SK-N-SH (cell line): ENCODE results near the gene RYR3. TPM values are rescaled to one million over a fixed set of nuclear protein-coding genes. Genes with fewer than 3 reads are reported as not detected.

Source experiments
- CTCF ChIA-PET: fragments of 300-600, 350-600 bp; formaldehyde crosslinking; extraction: SDS; loops from one replicate; lab custom pipeline; 2021; lab: Yijun Ruan, JAX
- POLR2A ChIA-PET: fragments of 350-600 bp; sonication (Branson Sonifier 250); formaldehyde crosslinking; extraction: SDS; loops from one replicate; lab custom pipeline; 2020; ENCODE audit warnings: antibody characterized with exemption, inconsistent platforms; lab: Yijun Ruan, JAX
- DNase-seq: peaks from one replicate; pipeline ENCODE4 v3.0.0; 2012
- H2AFZ ChIP-seq: fragments of 200-600 bp; sonication (generic); 2 replicates; pipeline ENCODE4 v1.8.1; 2016; ENCODE audit warnings: antibody characterized with exemption, mild to moderate bottlenecking, low read depth
- H3F3A ChIP-seq: fragments of 200-600 bp; sonication (generic); replicated peaks from 2 replicates; pipeline ENCODE3; 2016; ENCODE audit warnings: antibody characterized with exemption, mild to moderate bottlenecking; ENCODE audit not compliant: insufficient read depth
- H3K27ac ChIP-seq, 2 experiments: fragments of 200-500 bp in 1 of 2; fragments of 200-600 bp in 1 of 2; sonication (Bioruptor generic) in 1 of 2; sonication (generic), shearing (Covaris generic) in 1 of 2; 2 replicates each; pipeline versions ENCODE4 v1.5.1 to v1.6.1; 2014 to 2016; ENCODE audit warnings: low read depth in 2 of 2, inconsistent platforms in 1 of 2, low read length in 1 of 2, mild to moderate bottlenecking in 1 of 2, mixed read lengths in 1 of 2
- H3K27me3 ChIP-seq: fragments of 200-600 bp; sonication (generic), shearing (Covaris generic); 2 replicates; pipeline ENCODE4 v1.6.1; 2016; ENCODE audit warnings: mixed run types; ENCODE audit not compliant: insufficient read depth
- H3K36me3 ChIP-seq, 2 experiments: fragments of 200-500 bp in 1 of 2; fragments of 200-600 bp in 1 of 2; sonication (Bioruptor generic) in 1 of 2; sonication (generic) in 1 of 2; replicated peaks in 1 of 2; 2 replicates each; pipeline versions ENCODE3 to v1.5.1; 2014 to 2016; ENCODE audit warnings: low read length in 1 of 2, mild to moderate bottlenecking in 1 of 2; ENCODE audit not compliant: insufficient read depth in 2 of 2, control insufficient read depth in 1 of 2
- H3K4me1 ChIP-seq, 2 experiments: fragments of 200-500 bp in 1 of 2; fragments of 200-600 bp in 1 of 2; sonication (Bioruptor generic) in 1 of 2; sonication (generic), shearing (Covaris generic) in 1 of 2; 2 replicates each; pipeline versions ENCODE4 v1.5.1 to v1.6.1; 2014 to 2016; ENCODE audit warnings: low read depth in 1 of 2, low read length in 1 of 2, mixed run types in 1 of 2; ENCODE audit not compliant: insufficient read depth in 2 of 2, control insufficient read depth in 1 of 2
- H3K4me2 ChIP-seq: fragments of 200-600 bp; sonication (generic), shearing (Covaris generic); 2 replicates; pipeline ENCODE4 v1.6.1; 2017; ENCODE audit warnings: mixed run types
- H3K4me3 ChIP-seq, 2 experiments: fragments of 200-500 bp in 1 of 2; fragments of 200-600 bp in 1 of 2; sonication (Bioruptor generic) in 1 of 2; sonication (generic), shearing (Covaris generic) in 1 of 2; 2 replicates each; pipeline versions ENCODE4 v1.5.1 to v1.8.1; 2014 to 2016; ENCODE audit warnings: low read depth in 2 of 2, inconsistent platforms in 1 of 2, low read length in 1 of 2, mild to moderate bottlenecking in 1 of 2, mixed read lengths in 1 of 2, moderate library complexity in 1 of 2
- H3K79me2 ChIP-seq: fragments of 200-600 bp; sonication (generic); 2 replicates; pipeline ENCODE4 v1.8.1; 2017; ENCODE audit warnings: mild to moderate bottlenecking; ENCODE audit not compliant: insufficient read depth
- H3K9ac ChIP-seq: fragments of 200-600 bp; sonication (generic); 2 replicates; pipeline ENCODE4 v1.6.1; 2017; ENCODE audit warnings: mixed run types
- H3K9me2 ChIP-seq: fragments of 200-600 bp; sonication (generic); 2 replicates; pipeline ENCODE4 v1.6.1; 2017; ENCODE audit warnings: mixed run types
- H3K9me3 ChIP-seq: fragments of 200-600 bp; sonication (generic); 2 replicates; pipeline ENCODE4 v1.6.1; 2017; ENCODE audit warnings: mixed run types, mild to moderate bottlenecking, moderate library complexity
- H4K20me1 ChIP-seq: fragments of 200-600 bp; sonication (generic); 2 replicates; pipeline ENCODE4 v1.6.1; 2017; ENCODE audit warnings: mild to moderate bottlenecking, mixed run types; ENCODE audit not compliant: insufficient read depth
- CHD2 ChIP-seq: fragments of 150-350 bp; IDR thresholded peaks from 2 replicates; pipeline ENCODE4 v1.6.1; 2018; ENCODE audit warnings: low read length; ENCODE audit not compliant: partially characterized antibody
- EP300 ChIP-seq, 2 experiments: IDR thresholded peaks; 2 replicates each; pipeline versions ENCODE4 v1.4.0 to v1.6.1; 2012; ENCODE audit warnings: borderline replicate concordance in 1 of 2, low read depth in 1 of 2, low read length in 1 of 2
- FOSL2 ChIP-seq: IDR thresholded peaks from 2 replicates; pipeline ENCODE4 v1.4.0; 2012; ENCODE audit warnings: low read depth, mild to moderate bottlenecking, moderate library complexity, borderline replicate concordance
- FOXM1 ChIP-seq: IDR thresholded peaks from 2 replicates; pipeline ENCODE4 v1.4.0; 2012; ENCODE audit warnings: low read depth, mild to moderate bottlenecking
- GABPA ChIP-seq: IDR thresholded peaks from 2 replicates; pipeline ENCODE4 v1.4.0; 2012; ENCODE audit warnings: low read depth, mild to moderate bottlenecking
- JUND ChIP-seq: IDR thresholded peaks from 2 replicates; pipeline ENCODE4 v1.4.0; 2012
- NFIC ChIP-seq: IDR thresholded peaks from 2 replicates; pipeline ENCODE4 v1.4.0; 2012; ENCODE audit warnings: borderline replicate concordance
- NRF1 ChIP-seq: IDR thresholded peaks from 2 replicates; pipeline ENCODE4 v1.6.1; 2012; ENCODE audit warnings: low read depth, mild to moderate bottlenecking, low read length
- RAD21 ChIP-seq: IDR thresholded peaks from 2 replicates; pipeline ENCODE4 v1.6.1; 2012; ENCODE audit warnings: mild to moderate bottlenecking, low read length
- RFX5 ChIP-seq: IDR thresholded peaks from 2 replicates; pipeline ENCODE4 v1.6.1; 2012; ENCODE audit warnings: mild to moderate bottlenecking, improper control_type of control experiment, low read length
- RXRA ChIP-seq: IDR thresholded peaks from 2 replicates; pipeline ENCODE4 v1.4.0; 2012; ENCODE audit warnings: low read depth, mild to moderate bottlenecking, borderline replicate concordance
- SIN3A ChIP-seq: IDR thresholded peaks from 2 replicates; pipeline ENCODE4 v1.6.1; 2012; ENCODE audit warnings: low read depth, mild to moderate bottlenecking, low read length, moderate library complexity, borderline replicate concordance
- SMC3 ChIP-seq: IDR thresholded peaks from 2 replicates; pipeline ENCODE4 v1.6.1; 2012; ENCODE audit warnings: low read depth, low read length, improper control_type of control experiment
- YY1 ChIP-seq: IDR thresholded peaks from 2 replicates; pipeline ENCODE4 v1.4.0; 2012; ENCODE audit warnings: low read depth, mild to moderate bottlenecking
- ZBTB33 ChIP-seq: IDR thresholded peaks from 2 replicates; pipeline ENCODE4 v1.4.0; 2012; ENCODE audit warnings: low read depth, borderline replicate concordance
- WGBS: methylation state at CpG from one replicate; pipeline ENCODE4 v1.1.6; 2017; ENCODE audit warnings: low lambda C conversion rate; 5-methylcytosine and 5-hydroxymethylcytosine counted together
- polyA plus RNA-seq, 3 experiments: library from polyadenylated mRNA; depleted of rRNA; stranded (reverse); fragments of >200 nt; gene quantifications; 2 replicates each; pipeline ENCODE4 v1.2.3, GENCODE V29; 2012

Gene RYR3
- polyA plus RNA-seq, 1 of the 3 experiments (the other 2 are of a cell fraction) = 0.02 TPM

GRCh38 chr15:33561407-33561806 lies 250.6 kb downstream of the RYR3 start (continued):
- TF ChIP-seq RAD21 (no peak), YY1 (no peak), ZBTB33 (no peak), JUND (no peak), CHD2 (no peak), RXRA (no peak), FOXM1 (no peak), EP300 (IDR thresholded peaks at IDR 0.05; ENCODE audit: borderline replicate concordance in 1 of 2, low read depth in 1 of 2, low read length in 1 of 2) (no peak), FOSL2 (no peak)

DNA sequence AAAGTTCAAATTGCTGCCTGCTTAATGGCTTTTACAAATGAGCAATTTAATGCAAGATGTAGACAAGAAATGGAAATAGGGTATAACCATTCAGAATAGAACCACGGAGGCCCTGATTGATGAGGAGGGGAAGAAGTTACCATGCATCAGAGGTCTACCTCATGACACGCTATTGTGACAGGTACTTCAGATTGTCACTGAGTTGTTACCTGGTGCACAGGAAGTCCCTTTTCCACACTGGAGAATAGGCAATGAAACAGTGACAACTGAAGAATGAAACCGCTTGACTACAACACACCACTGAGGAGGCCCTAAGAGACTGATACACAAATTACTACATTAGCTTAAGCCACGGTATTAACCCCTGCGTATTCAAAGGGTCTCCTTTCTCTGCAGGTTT lies 251.2 kb downstream of the RYR3 start:
- Histone ChIP-seq H3K36me3 (no peaks in the 10 kb centered on the region), H3K9me3 (no peaks in the 10 kb centered on the region), H3K4me1 (no peaks in the 10 kb centered on the region), H3K9me2 (no peaks in the 10 kb centered on the region), H2AFZ (no peak overlapping the region), H3K4me2 (no peak overlapping the region), H3K27ac (no peak overlapping the region), H3K4me3 (no peak overlapping the region), H3K9ac (no peak overlapping the region), H3F3A (no peaks in the 10 kb centered on the region), H3K27me3 (no peaks in the 10 kb centered on the region), H3K79me2 (no peaks in the 10 kb centered on the region), H4K20me1 (no peaks in the 10 kb centered on the region)
- WGBS = 58% methylated on average over 5 of the region's 5 CpGs
- ChIA-PET POLR2A (no interaction called here), CTCF (no interaction called here)
- TF ChIP-seq RFX5 (no peak), CHD2 (no peak), SMC3 (no peak)
- no peak for DNase-seq

GRCh38 chr15:33565094-33565493 lies 254.3 kb downstream of the RYR3 start:
- TF ChIP-seq NRF1 (no peak), EP300 (IDR thresholded peaks at IDR 0.05; ENCODE audit: borderline replicate concordance in 1 of 2, low read depth in 1 of 2, low read length in 1 of 2) (no peak), SIN3A (no peak), GABPA (no peak), CHD2 (no peak), NFIC (no peak)
- no peaks in the 10 kb centered on the region for H3K4me1 ChIP-seq
- H2AFZ ChIP-seq = no peak overlapping the region
- H3K4me2 ChIP-seq = no peak overlapping the region
- ChIA-PET POLR2A (no interaction called here), CTCF (interaction anchor here (1.0 kb wide), 1 partner anchor 16 kb away, joined by 3 read pairs; no protein-coding TSS in a partner anchor)
- no peak overlapping the region for H3K27ac ChIP-seq
- WGBS = 31% methylated on average over 3 of the region's 3 CpGs
- no peaks in the 10 kb centered on the region for H3F3A ChIP-seq
- H4K20me1 ChIP-seq = no peaks in the 10 kb centered on the region
- DNase-seq = no peak
- no peaks in the 10 kb centered on the region for H3K27me3 ChIP-seq
- no peaks in the 10 kb centered on the region for H3K9me2 ChIP-seq
- no peaks in the 10 kb centered on the region for H3K36me3 ChIP-seq
- H3K79me2 ChIP-seq = no peaks in the 10 kb centered on the region
- no peaks in the 10 kb centered on the region for H3K9me3 ChIP-seq
- H3K9ac ChIP-seq = no peak overlapping the region
- no peak overlapping the region for H3K4me3 ChIP-seq
